LNCAP (cell line): Measurements from ENCODE around the gene GP2.

ENCODE experiments used
- CTCF ChIP-seq: fragments of 450-650 bp; IDR thresholded peaks from 2 replicates; pipeline ENCODE4 v1.5.1; 2017; ENCODE audit warnings: mild to moderate bottlenecking

The GP2 gene

DNA sequence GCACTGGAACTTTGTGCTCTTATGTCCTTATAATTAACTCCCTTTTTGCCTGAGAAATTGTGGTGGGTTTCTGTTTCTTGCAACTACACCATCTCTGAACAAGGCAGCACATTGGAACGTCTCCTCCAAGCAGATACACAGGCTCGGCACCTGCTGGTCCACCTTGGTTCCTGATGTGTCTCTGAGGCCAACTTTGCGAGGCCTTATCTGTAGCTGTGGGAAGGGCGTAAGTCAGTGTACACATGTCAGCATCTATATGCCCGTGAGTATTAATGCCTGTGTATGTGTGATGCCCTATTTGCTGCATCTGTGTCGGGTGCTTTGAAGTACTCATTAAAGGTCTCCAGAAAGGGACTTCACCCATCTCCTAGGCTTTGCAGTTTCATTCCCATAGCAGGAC lies 17.5 kb downstream of the GP2 start:
- no peak for TF ChIP-seq CTCF

- no peak for TF ChIP-seq CTCF
Observed at GRCh38 chr16:20308801-20309590, 18.3 kb downstream of the GP2 start.

GRCh38 chr16:20308266-20308665 lies 19.0 kb downstream of the GP2 start:
- TF ChIP-seq CTCF = no peak

DNA sequence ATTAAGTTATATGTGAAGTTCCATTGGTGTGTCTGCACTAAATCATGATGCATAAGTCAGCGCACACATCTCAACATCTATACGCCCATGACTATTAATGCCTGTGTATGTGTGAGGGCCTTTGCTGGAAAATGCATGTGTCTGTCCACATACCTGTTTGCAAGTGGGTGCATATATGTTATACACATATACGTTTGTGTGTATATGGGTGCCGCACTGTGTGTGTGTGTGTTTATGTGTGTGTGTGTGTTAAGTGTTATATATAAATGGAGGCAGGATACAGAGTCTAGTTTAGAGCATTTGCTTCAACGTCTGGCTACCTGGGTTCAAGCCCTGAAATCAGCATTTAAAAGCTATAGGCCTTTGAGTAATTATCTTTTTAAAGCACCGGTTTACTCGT lies 19.5 kb downstream of the GP2 start:
- no peak for TF ChIP-seq CTCF

DNA sequence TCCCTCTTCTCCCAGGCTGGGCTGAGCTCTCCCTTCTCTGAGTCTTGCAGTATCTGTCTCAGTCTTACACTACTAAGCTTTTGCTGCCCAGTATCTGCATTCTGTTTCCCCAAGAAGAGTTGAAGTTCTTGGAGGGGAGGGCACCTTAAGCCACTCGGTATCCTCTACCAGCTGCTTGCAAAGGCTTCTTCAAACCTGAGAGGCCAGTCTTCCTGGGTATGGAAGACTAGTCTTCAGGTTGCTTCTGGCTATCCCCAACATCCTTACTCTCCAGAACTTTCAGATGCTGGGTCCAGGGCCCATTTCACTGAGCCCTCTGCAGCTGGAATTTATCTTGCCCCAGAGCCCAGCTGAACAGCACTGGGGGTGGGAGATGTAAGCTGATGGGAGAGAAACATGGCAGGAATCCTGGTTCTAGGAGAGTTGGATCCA lies 20.1 kb downstream of the GP2 start:
- TF ChIP-seq CTCF = no peak

- no peak for TF ChIP-seq CTCF
Observed at GRCh38 chr16:20306401-20306800, 20.9 kb downstream of the GP2 start.

- no peak for TF ChIP-seq CTCF
Observed at GRCh38 chr16:20303012-20303411, 24.3 kb downstream of the GP2 start.

GRCh38 chr16:20302389-20302788 lies 24.9 kb downstream of the GP2 start:
- TF ChIP-seq CTCF = no peak
